Measurements from ENCODE around the gene SLIT1.

Gene SLIT1

DNA sequence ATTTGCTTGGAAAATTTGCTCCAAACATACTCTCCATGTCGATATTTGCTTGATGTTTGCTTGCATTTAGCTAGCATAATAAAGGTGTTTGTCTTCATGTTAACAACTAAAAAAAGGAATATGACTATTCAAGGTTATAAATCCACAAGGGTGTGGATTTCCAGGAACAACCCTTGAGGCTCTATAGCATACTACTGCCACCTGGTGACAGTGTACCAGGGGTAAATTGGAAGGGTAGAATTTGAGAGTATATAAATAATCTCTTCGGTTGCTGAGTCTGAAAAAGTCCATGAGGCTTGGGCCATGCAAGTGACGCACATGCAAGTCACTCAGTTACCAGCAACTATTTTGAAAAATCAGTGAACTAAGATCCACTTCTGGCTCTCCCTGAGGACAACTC lies 68.4 kb downstream of the SLIT1 start:
- H3K27me3 ChIP-seq (ENCODE audit: control insufficient read depth, insufficient read depth, low read length): no peaks in the 10 kb centered on the region

DNA sequence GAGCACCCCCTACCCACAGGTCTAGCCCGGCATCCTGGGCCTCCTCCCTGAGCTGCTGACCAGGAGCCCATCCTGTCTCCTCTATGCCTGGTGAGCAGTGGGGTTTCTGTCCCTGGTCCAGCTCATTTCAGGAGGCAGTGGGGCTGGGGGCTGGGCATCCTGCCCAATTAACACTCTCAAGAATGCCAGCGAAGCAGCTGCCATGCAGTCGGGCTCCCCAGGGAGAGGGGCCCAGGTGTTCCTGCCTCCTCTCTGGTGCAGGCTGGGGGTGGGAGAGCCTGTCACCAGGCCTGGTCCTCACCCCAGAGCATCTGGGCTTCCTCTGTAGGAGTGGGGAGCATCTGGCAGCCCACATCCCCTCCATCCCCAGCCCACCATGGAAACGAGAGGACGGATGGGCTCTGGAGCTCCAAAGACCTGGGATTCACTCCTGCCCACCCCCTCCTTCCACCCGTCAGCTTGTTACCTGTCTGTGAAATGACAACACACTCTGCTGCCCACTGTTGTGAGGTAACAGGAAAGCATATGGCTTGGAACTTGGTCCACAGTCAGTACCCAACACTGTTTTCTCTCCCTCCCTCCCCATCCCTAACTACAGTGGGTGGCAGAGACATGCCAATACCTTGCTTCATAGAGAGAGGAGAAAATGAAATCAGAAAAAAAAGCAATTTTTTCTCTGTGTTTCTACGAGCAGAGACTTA lies 69.1 kb downstream of the SLIT1 start:
- H3K4me1 ChIP-seq (ENCODE audit: control insufficient read depth, insufficient read depth, low read length): no peaks in the 10 kb centered on the region
- H3K27me3 ChIP-seq (ENCODE audit: control insufficient read depth, insufficient read depth, low read length): no peaks in the 10 kb centered on the region
- H3K4me3 ChIP-seq (ENCODE audit: low read depth, low read length): no peak overlapping the region
- no peaks in the 10 kb centered on the region for H3K36me3 ChIP-seq (ENCODE audit: control insufficient read depth, insufficient read depth, low read length)
- H3K9me3 ChIP-seq (ENCODE audit: control insufficient read depth, insufficient read depth, low read length): no peaks in the 10 kb centered on the region
- no peak overlapping the region for H3K9ac ChIP-seq (ENCODE audit: low read depth, low read length)

More for the DNA sequence above, 68.4 kb downstream of the SLIT1 start:
- no peaks in the 10 kb centered on the region for H3K4me1 ChIP-seq (ENCODE audit: control insufficient read depth, insufficient read depth, low read length)
- no peaks in the 10 kb centered on the region for H3K9me3 ChIP-seq (ENCODE audit: control insufficient read depth, insufficient read depth, low read length)
- H3K36me3 ChIP-seq (ENCODE audit: control insufficient read depth, insufficient read depth, low read length): no peaks in the 10 kb centered on the region
- H3K9ac ChIP-seq (ENCODE audit: low read depth, low read length): no peak overlapping the region
- no peak overlapping the region for H3K4me3 ChIP-seq (ENCODE audit: low read depth, low read length)

DNA sequence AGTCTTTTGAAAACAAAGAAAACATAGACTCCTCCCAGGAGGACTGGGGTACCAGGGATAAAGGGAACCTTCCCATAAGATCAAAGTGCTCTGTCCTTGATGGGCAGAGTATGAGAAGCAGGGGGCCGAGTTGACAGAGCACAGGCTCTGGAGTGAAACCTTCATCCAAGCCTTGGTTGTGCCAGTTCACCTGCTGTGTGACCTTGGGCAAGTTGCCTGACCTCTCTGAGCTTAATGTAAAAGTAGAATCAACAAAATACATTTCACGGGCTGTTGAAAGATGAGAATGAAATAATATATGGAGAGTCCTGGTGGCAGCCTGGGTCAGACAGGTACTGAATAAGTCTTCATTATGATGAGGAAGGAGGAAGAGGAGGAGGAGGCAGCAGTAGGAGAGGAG lies 69.9 kb downstream of the SLIT1 start:
- no peaks in the 10 kb centered on the region for H3K27me3 ChIP-seq (ENCODE audit: control insufficient read depth, insufficient read depth, low read length)
- H3K4me3 ChIP-seq (ENCODE audit: low read depth, low read length): no peak overlapping the region
- no peaks in the 10 kb centered on the region for H3K9me3 ChIP-seq (ENCODE audit: control insufficient read depth, insufficient read depth, low read length)
- no peak overlapping the region for H3K9ac ChIP-seq (ENCODE audit: low read depth, low read length)
- H3K36me3 ChIP-seq (ENCODE audit: control insufficient read depth, insufficient read depth, low read length): no peaks in the 10 kb centered on the region
- H3K4me1 ChIP-seq (ENCODE audit: control insufficient read depth, insufficient read depth, low read length): no peaks in the 10 kb centered on the region

DNA sequence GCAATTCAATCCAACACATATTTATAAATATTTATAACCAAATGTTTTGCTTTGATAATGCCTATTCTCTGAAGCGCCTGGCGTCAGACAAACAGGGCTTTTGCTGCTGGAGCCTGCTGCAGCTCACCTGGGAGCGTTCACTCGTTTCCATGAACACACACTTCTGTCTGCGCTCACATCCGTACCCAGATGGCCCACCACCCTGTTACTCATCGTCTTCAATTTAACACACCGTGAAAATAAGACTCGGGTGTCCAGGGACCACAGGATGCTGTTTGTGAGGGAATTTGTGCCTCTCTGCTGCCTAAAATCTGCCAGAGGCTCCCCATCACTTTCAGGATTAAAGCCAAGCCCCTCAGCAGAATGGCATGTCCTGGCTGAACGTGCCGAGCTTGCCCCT lies 74.1 kb downstream of the SLIT1 start:
- no peaks in the 10 kb centered on the region for H3K9me3 ChIP-seq (ENCODE audit: control insufficient read depth, insufficient read depth, low read length)
- H3K36me3 ChIP-seq (ENCODE audit: control insufficient read depth, insufficient read depth, low read length): no peaks in the 10 kb centered on the region

DNA sequence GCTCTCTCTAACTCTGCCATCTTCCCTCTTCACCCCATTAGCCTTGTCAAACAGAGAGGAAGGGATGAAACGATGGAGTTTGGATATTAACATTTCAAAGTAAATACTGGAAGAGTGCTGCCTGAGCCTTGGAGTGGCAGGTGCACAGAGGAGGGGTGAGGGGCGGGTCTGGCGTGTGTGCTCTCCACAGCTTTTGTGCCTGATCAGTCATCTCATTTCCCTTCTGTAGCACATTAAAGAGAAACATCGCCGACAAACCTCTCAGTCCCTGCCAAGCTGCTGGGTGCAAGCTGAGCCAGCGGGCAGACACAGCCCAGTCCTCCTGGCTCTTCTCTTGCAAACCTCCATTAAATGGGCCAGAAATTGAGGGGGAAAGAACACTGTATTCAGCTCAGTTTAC lies 76.2 kb downstream of the SLIT1 start:
- Histone ChIP-seq H3K9me3 (ENCODE audit: control insufficient read depth, insufficient read depth, low read length) (no peaks in the 10 kb centered on the region), H3K36me3 (ENCODE audit: control insufficient read depth, insufficient read depth, low read length) (no peaks in the 10 kb centered on the region), H3K4me1 (ENCODE audit: control insufficient read depth, insufficient read depth, low read length) (no peaks in the 10 kb centered on the region), H3K9ac (ENCODE audit: low read depth, low read length) (no peak overlapping the region), H3K27me3 (ENCODE audit: control insufficient read depth, insufficient read depth, low read length) (no peaks in the 10 kb centered on the region), H3K4me3 (ENCODE audit: low read depth, low read length) (no peak overlapping the region)

More for the DNA sequence above, 74.1 kb downstream of the SLIT1 start:
- H3K4me3 ChIP-seq (ENCODE audit: low read depth, low read length): no peak overlapping the region
- H3K27me3 ChIP-seq (ENCODE audit: control insufficient read depth, insufficient read depth, low read length): no peaks in the 10 kb centered on the region
- H3K9ac ChIP-seq (ENCODE audit: low read depth, low read length): no peak overlapping the region
- no peaks in the 10 kb centered on the region for H3K4me1 ChIP-seq (ENCODE audit: control insufficient read depth, insufficient read depth, low read length)

DNA sequence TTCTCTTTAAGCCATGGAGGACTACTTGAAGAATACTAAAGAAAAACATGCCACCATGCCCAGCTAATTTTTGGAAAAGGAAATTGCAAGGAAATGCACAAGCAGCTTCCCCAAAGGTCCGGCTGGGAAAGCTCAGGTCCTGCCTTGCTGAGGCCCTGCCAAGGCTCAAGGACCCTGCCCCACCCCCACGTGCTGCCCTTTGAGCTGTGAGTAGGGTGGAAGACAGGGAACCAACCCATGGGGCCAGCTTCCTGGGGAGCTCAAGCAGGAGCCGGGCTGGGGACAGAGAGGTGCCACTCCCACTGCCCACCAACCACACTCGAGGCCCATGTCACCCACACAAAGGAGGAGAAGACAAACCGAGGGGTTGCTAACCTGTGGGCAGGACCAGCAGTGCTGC lies 78.2 kb downstream of the SLIT1 start:
- Histone ChIP-seq H3K9ac (ENCODE audit: low read depth, low read length) (no peak overlapping the region), H3K36me3 (ENCODE audit: control insufficient read depth, insufficient read depth, low read length) (no peaks in the 10 kb centered on the region), H3K4me1 (ENCODE audit: control insufficient read depth, insufficient read depth, low read length) (no peaks in the 10 kb centered on the region), H3K9me3 (ENCODE audit: control insufficient read depth, insufficient read depth, low read length) (no peaks in the 10 kb centered on the region), H3K4me3 (ENCODE audit: low read depth, low read length) (no peak overlapping the region), H3K27me3 (ENCODE audit: control insufficient read depth, insufficient read depth, low read length) (no peaks in the 10 kb centered on the region)

DNA sequence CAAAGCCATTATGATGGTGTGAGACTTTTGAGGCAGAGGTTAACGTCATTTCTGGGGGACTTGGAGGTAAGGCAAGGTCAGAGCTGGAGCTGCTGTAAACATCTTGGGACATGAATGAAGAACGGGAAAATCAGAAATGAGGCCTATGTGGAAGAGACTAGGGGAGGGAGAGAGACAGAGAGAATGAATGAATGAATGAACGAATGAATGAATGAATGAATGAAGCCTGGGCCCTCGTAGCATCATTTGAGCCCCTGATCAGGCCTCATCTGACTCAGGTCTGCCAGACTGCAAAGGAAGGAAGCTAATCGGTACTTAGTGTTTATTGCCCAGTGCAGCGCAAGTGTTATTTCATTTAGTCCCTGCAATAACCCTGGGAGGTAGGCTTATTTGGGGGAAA lies 79.6 kb downstream of the SLIT1 start:
- H3K9me3 ChIP-seq (ENCODE audit: control insufficient read depth, insufficient read depth, low read length): no peaks in the 10 kb centered on the region
- H3K4me1 ChIP-seq (ENCODE audit: control insufficient read depth, insufficient read depth, low read length): peaks cover 2% of the 10 kb centered on the region
- no peaks in the 10 kb centered on the region for H3K27me3 ChIP-seq (ENCODE audit: control insufficient read depth, insufficient read depth, low read length)
- no peaks in the 10 kb centered on the region for H3K36me3 ChIP-seq (ENCODE audit: control insufficient read depth, insufficient read depth, low read length)
- H3K4me3 ChIP-seq (ENCODE audit: low read depth, low read length): no peak overlapping the region
- H3K9ac ChIP-seq (ENCODE audit: low read depth, low read length): no peak overlapping the region

DNA sequence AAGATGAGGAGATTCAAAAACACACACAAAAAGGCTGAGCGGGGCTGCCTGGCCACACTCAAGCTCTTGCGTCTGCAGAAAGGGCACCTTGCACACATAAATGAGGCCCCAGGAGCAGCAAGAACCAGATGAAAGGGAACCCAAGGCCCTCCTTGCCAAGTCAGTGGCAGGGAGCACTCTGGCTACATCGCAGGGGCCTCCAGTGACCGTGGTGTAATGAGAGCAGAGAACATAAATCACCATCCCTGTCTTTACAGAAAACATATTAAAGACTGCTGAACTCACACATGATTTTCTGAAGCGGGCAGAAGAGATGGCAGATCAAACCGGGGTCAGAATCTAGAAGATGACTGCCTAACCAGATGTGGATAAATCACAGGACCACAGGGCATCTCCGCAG lies 80.5 kb downstream of the SLIT1 start:
- H3K36me3 ChIP-seq (ENCODE audit: control insufficient read depth, insufficient read depth, low read length): no peaks in the 10 kb centered on the region

DNA sequence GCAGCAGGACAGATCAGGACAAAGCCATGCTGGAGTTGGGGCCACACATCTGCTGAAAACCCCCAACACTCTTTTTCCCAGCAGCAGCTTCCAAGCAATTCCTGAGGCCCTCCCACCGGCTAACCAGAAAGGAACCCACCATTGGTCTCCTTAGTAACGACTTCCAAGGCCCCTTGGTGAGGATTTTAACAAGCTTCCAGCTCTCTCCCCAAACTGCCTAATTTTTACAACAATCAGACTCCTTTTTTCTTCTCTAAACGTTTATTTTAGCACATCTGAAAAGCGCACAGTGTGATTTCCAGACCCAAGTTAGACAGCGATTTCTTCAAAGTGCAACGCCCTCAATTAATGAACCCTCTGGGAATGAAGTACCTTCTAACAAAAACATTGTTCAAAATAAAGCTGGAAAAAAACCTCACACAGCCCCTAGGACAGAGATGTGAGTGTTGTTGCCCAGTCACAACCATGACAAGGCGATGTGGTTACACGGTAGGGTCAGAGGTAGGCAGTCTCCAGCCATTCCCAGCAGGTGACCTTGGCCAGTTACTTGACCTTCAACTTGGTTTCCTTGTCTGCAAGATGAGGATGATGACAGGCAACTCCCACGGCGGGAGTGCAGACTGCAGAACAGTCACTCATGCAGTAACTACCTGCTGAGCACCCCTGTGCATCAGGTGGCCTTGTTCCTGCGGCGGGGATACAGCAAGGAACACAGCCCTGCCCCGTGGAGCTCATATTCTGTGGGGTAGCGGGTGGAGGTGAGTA lies 82.3 kb downstream of the SLIT1 start:
- Histone ChIP-seq H3K4me3 (ENCODE audit: low read depth, low read length) (no peak overlapping the region), H3K27me3 (ENCODE audit: control insufficient read depth, insufficient read depth, low read length) (no peaks in the 10 kb centered on the region), H3K9ac (ENCODE audit: low read depth, low read length) (no peak overlapping the region), H3K4me1 (ENCODE audit: control insufficient read depth, insufficient read depth, low read length) (peaks cover 7% of the 10 kb centered on the region), H3K36me3 (ENCODE audit: control insufficient read depth, insufficient read depth, low read length) (no peaks in the 10 kb centered on the region), H3K9me3 (ENCODE audit: control insufficient read depth, insufficient read depth, low read length) (no peaks in the 10 kb centered on the region)

More for the DNA sequence above, 80.5 kb downstream of the SLIT1 start:
- H3K4me3 ChIP-seq (ENCODE audit: low read depth, low read length): no peak overlapping the region
- no peaks in the 10 kb centered on the region for H3K9me3 ChIP-seq (ENCODE audit: control insufficient read depth, insufficient read depth, low read length)
- H3K4me1 ChIP-seq (ENCODE audit: control insufficient read depth, insufficient read depth, low read length): peaks cover 7% of the 10 kb centered on the region
- no peak overlapping the region for H3K9ac ChIP-seq (ENCODE audit: low read depth, low read length)
- H3K27me3 ChIP-seq (ENCODE audit: control insufficient read depth, insufficient read depth, low read length): no peaks in the 10 kb centered on the region

DNA sequence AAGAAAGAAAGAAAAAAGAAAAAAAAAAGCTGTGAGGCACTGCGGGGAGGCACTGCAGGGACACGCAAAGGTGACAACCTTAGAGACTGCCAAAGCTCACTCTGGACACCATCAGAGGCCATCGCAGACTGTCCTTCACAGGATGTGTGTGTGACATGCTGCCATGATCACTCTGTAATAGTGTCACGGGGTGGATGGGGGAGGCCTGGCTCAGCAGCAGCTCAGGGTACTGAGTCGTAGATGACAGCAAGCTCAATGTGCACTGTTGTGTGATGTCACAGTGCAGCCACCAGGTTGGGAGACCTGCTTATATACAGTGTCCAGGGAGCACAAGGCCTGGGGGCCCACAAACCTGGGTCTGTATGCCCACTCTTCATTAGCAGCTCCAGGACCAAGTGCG lies 83.3 kb downstream of the SLIT1 start:
- Histone ChIP-seq H3K27me3 (ENCODE audit: control insufficient read depth, insufficient read depth, low read length) (no peaks in the 10 kb centered on the region), H3K9ac (ENCODE audit: low read depth, low read length) (no peak overlapping the region), H3K4me1 (ENCODE audit: control insufficient read depth, insufficient read depth, low read length) (peaks cover 7% of the 10 kb centered on the region), H3K4me3 (ENCODE audit: low read depth, low read length) (no peak overlapping the region), H3K9me3 (ENCODE audit: control insufficient read depth, insufficient read depth, low read length) (no peaks in the 10 kb centered on the region), H3K36me3 (ENCODE audit: control insufficient read depth, insufficient read depth, low read length) (no peaks in the 10 kb centered on the region)

DNA sequence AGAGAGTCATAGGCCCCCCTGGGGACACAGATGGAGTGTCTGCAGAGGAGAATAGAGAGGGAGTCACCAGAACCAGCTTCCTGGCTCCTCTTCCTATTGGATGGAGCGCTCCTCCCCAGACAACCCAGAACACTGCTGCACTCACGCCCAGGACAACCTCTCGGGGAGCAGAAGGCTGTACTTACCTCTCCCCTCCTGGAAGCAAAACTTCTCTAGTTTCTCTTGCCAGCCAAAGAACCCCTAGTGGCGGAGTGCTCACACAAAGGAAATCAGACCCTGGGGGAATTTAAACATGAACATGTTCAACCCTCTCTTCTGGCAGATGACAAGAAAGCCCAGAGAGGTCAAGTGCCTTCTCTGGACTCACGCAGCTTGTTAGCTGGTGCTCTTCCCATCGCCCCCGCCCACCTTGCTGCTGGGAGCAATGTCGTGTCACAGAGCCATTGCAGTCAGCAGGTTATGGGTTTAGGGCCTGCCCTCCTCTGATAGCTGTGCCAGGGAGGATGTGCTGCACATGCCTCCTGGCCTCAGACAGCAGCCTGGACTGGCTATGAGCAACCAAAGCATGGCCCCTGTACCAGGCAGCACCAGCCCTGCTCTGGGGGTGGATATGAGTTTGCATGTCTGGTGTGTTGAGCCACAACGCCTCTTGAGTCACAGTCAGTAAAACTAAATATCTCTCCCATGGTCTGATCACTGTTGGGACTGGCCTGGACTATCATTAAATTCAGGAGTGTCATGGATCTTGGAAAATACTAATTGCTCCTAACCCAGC lies 84.4 kb downstream of the SLIT1 start:
- Histone ChIP-seq H3K27me3 (ENCODE audit: control insufficient read depth, insufficient read depth, low read length) (no peaks in the 10 kb centered on the region), H3K4me3 (ENCODE audit: low read depth, low read length) (no peak overlapping the region), H3K9me3 (ENCODE audit: control insufficient read depth, insufficient read depth, low read length) (no peaks in the 10 kb centered on the region), H3K4me1 (ENCODE audit: control insufficient read depth, insufficient read depth, low read length) (peaks cover 7% of the 10 kb centered on the region), H3K36me3 (ENCODE audit: control insufficient read depth, insufficient read depth, low read length) (no peaks in the 10 kb centered on the region), H3K9ac (ENCODE audit: low read depth, low read length) (no peak overlapping the region)

Data from iPS-15b (cell line).